Measurements from ENCODE around the gene CNTNAP2. TPM values are rescaled to one million over a fixed set of nuclear protein-coding genes. Genes with fewer than 3 reads are reported as not detected.

CNTNAP2 gene
- total RNA-seq, 1 donor from 2014 or later, result 2.2 TPM

DNA sequence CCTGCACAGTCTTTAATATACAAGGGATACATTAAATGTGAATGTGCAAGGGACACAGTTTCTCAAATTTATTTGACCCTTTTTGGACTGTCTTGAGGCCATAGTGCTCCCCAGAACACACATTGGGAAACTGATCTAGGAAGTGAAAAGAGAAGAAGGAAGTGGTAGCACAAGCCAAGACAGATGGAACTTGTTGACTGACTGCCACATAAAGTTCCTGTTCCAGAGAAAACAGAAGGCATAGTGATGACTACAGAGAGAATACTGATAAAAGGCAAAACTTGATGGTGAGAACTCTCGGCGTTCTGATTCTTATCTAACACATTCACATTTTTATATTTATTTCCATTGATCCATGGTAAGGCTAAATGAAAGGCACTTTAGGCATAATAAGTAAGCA, 1216.4 kb downstream of the CNTNAP2 start:
- Histone ChIP-seq H3K4me3 (no peak overlapping the region), H3K27me3 (no peaks in the 10 kb centered on the region), H3K4me1 (no peaks in the 10 kb centered on the region), H3K36me3 (no peaks in the 10 kb centered on the region), H3K27ac (no peak overlapping the region), H3K9me3 (peaks cover 3% of the 10 kb centered on the region)
- no peak for DNase-seq (ENCODE audit: extremely low spot score in 2 of 2)
- intact Hi-C loops (cut with DNase I), result no loop called here
- TF ChIP-seq POLR2AphosphoS5 (IDR thresholded peaks at IDR 0.05; ENCODE audit: insufficient read depth in 1 of 2, low read depth in 1 of 2), result no peak
- TF ChIP-seq POLR2A (IDR thresholded peaks at IDR 0.05), result no peak
- no peak for TF ChIP-seq CTCF (IDR thresholded peaks at IDR 0.05)

DNA sequence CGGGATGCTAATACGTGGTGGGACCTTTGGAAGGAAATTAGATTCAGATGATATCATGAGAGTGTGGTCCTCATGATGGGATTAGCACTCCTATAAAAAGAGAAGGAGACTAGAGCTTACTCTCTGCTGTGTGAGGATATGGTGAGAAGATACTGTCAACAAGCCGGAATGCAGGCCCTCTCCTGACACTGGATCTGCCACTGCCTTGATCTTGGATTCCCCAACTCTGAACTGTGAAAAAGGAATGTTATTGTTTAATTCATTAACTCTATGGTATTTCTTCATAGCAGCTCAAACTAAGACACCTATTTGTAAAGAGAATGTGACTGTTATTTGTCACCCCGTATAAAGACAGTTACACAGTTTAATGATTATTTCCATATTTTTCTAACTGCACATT, 1246.5 kb downstream of the CNTNAP2 start:
- no peak for TF ChIP-seq POLR2A (IDR thresholded peaks at IDR 0.05)
- no peak for TF ChIP-seq CTCF (IDR thresholded peaks at IDR 0.05)
- TF ChIP-seq POLR2AphosphoS5 (IDR thresholded peaks at IDR 0.05; ENCODE audit: insufficient read depth in 1 of 2, low read depth in 1 of 2), result no peak
- Histone ChIP-seq H3K4me1 (no peaks in the 10 kb centered on the region), H3K4me3 (no peak overlapping the region), H3K27ac (no peak overlapping the region), H3K36me3 (no peaks in the 10 kb centered on the region), H3K9me3 (no peaks in the 10 kb centered on the region), H3K27me3 (no peaks in the 10 kb centered on the region)
- no peak for DNase-seq (ENCODE audit: extremely low spot score in 2 of 2)
- intact Hi-C loops (cut with DNase I), result no loop called here

- intact Hi-C loops (cut with DNase I), result no loop called here
- Histone ChIP-seq H3K36me3 (no peaks in the 10 kb centered on the region), H3K27ac (no peak overlapping the region), H3K4me1 (no peaks in the 10 kb centered on the region), H3K4me3 (no peak overlapping the region), H3K9me3 (no peaks in the 10 kb centered on the region), H3K27me3 (no peaks in the 10 kb centered on the region)
- TF ChIP-seq CTCF (IDR thresholded peaks at IDR 0.05) (no peak), POLR2A (IDR thresholded peaks at IDR 0.05) (no peak), POLR2AphosphoS5 (IDR thresholded peaks at IDR 0.05; ENCODE audit: insufficient read depth in 1 of 2, low read depth in 1 of 2) (no peak)
- DNase-seq (ENCODE audit: extremely low spot score in 2 of 2), result no peak
These were observed 1259.6 kb downstream of the CNTNAP2 start for GRCh38 chr7:147376192-147376591.

DNA sequence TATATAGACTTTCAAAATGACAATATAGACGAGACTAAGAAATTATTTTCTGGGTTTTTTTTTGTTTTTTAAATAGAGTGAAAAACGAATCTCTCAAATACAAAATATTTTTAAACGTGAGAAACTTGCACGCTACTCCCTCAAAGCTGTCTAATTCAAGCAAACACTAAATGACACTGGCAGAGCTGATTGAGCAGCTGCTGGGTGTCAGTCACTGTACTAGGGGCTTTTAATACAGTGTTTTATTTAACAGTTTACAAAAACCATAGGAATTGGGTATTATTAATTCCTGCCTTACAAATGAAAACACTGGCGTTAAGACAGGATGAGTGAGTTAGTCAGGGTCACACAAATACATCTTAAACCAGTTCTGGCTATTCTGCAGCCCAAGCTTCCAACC, 1264.3 kb downstream of the CNTNAP2 start:
- no peak overlapping the region for H3K27ac ChIP-seq
- DNase-seq (ENCODE audit: extremely low spot score in 2 of 2), result no peak
- no peak overlapping the region for H3K4me3 ChIP-seq
- TF ChIP-seq POLR2AphosphoS5 (IDR thresholded peaks at IDR 0.05; ENCODE audit: insufficient read depth in 1 of 2, low read depth in 1 of 2) (no peak), CTCF (IDR thresholded peaks at IDR 0.05) (no peak), POLR2A (IDR thresholded peaks at IDR 0.05) (no peak)
- no peaks in the 10 kb centered on the region for H3K27me3 ChIP-seq
- H3K4me1 ChIP-seq, result no peaks in the 10 kb centered on the region
- intact Hi-C loops (cut with DNase I), result no loop called here
- H3K36me3 ChIP-seq, result no peaks in the 10 kb centered on the region
- H3K9me3 ChIP-seq, result no peaks in the 10 kb centered on the region

DNA sequence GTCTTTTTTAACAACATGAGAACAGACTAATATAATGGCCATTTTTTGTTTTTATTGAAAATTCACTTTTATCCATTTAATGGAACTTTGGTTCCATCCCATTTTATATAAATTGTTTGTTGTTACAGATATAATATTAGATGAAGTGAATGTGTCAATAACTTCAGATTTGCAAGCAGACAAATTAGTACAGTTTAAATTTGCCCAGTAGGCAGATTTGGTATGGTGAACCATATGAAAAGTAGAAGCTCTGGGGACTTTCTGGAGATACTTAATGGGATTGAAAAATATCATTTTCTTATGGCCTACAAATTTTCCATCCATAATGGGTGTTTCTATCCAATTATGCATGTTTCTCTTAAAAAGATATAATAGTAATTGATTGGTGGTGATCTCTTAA, 1277.7 kb downstream of the CNTNAP2 start:
- H3K27ac ChIP-seq, result no peak overlapping the region
- no peaks in the 10 kb centered on the region for H3K4me1 ChIP-seq
- no peak overlapping the region for H3K4me3 ChIP-seq
- intact Hi-C loops (cut with DNase I), result no loop called here
- no peaks in the 10 kb centered on the region for H3K9me3 ChIP-seq
- no peak for TF ChIP-seq POLR2A (IDR thresholded peaks at IDR 0.05)
- TF ChIP-seq POLR2AphosphoS5 (IDR thresholded peaks at IDR 0.05; ENCODE audit: insufficient read depth in 1 of 2, low read depth in 1 of 2), result no peak
- TF ChIP-seq CTCF (IDR thresholded peaks at IDR 0.05), result no peak
- H3K36me3 ChIP-seq, result no peaks in the 10 kb centered on the region
- H3K27me3 ChIP-seq, result no peaks in the 10 kb centered on the region
- no peak for DNase-seq (ENCODE audit: extremely low spot score in 2 of 2)
